Endometrial microvascular endothelial cells (primary cell): ENCODE measurements around the gene SLCO3A1. TPM values are rescaled to one million over a fixed set of nuclear protein-coding genes. Genes with fewer than 3 reads are reported as not detected.

Source experiments
- in situ Hi-C: cut with HindIII; loops from 2 replicates; pipeline ENCODE4 v1.10.0; 2017; ENCODE audit warnings: low sequenced_read_pairs, low pct_unique_long_range_greater_than_20kb; ENCODE audit errors: inconsistent ontology term
- total RNA-seq: library from RNA; depleted of rRNA; stranded (reverse); fragments of >200 nt; gene quantifications from one replicate; pipeline ENCODE4 v1.2.3, GENCODE V29; 2015; ENCODE audit errors: inconsistent ontology term

Gene SLCO3A1
- total RNA-seq, 1 donor from 2014 or later = 2.0 TPM

DNA sequence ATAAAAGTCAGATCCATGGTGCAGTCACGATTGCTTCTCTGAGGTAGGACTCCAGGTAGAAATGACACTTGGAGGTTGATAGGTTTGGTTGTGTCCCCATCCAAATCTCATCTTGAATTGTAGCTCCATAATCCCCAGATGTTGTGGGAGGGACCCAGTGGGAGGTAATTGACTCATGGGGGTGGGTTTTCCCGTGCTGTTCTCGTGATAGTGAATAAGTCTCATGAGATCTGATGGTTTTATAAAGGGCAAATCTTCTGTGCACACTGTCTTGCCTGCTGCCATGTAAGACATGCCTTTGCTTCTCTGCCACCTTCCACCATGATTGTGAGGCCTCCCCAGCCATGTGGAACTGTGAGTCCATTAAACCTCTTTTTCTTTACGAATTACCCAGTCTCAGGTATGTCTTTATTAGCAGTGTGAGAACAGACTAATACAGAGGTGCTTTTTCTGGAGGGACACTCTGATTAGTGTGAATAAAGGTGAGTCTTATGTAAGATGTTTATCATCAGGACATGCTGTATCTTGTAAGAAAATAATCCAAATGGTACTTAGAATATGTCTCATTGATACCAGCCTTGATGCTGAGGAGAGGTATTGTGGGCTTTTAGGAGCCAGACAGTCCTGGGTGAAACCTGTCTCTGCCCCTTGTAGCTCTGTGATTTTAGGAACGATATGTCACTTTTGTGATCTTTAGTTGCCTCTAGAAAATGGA lies 43.0 kb downstream of the SLCO3A1 start:
- in situ Hi-C loops = no loop called here

GRCh38 chr15:91897585-91898372 lies 44.3 kb downstream of the SLCO3A1 start:
- in situ Hi-C loops = no loop called here

GRCh38 chr15:91898843-91899242 lies 45.3 kb downstream of the SLCO3A1 start:
- in situ Hi-C loops = no loop called here

DNA sequence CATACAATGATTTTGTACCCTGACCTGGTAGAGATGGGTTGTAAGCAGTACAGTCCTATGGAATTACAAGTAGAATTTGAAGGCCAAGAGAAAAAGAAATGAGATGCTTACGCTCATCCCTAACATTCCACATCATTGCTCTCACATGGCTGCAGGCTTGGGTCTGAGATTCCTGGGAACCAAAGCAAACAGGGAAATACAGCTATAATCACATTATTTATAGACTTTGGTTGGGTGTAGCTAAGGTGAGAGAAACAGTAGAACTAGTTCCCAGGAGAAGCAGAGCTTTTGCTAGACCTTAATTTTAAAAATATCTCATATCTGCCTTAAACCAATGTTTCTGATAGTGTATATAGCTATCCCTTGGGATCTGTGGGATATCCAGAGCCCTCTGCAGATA lies 51.4 kb downstream of the SLCO3A1 start:
- in situ Hi-C loops = no loop called here

GRCh38 chr15:91908391-91908790 lies 54.9 kb downstream of the SLCO3A1 start:
- in situ Hi-C loops = no loop called here

DNA sequence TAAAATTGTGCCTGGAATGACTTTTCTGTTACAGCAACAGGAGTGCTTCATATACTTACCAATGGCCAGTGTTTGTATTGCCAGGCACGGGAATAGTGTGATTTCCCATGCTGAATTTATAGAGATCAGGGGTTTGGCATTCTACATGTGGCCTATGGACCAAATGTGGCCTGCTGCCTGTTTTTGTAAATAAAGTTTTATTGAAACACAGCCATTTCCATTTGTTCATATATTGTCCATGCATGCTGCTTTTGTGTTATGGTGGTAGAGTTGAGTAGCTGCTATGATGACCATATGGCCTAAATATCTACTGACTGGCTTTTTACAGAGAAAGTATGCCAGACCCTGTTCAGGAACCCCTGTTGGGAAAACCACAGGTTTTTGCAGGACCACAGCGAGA lies 55.6 kb downstream of the SLCO3A1 start:
- in situ Hi-C loops = no loop called here

DNA sequence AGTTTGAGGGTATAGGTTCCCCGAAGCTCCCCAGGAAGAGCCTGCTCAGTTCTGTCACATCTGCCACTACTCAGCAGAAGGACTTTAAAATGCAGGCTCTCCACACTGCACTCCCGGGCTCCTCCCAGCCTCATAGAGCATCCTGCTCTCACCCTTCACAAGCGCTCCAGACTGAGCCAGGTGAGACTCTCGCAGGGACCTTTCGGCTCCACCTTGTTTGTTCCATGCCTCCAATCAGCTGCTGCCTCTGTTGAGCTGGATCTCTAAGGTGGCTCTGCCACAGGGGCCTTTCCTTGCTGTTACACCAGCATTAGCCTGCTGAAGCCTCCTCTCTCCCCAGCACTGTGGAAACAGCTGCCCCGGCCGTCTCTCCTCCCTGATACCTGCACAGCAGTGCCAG lies 56.1 kb downstream of the SLCO3A1 start:
- in situ Hi-C loops = no loop called here

- in situ Hi-C loops = no loop called here
Measured at GRCh38 chr15:91911844-91912243, 58.3 kb downstream of the SLCO3A1 start.

DNA sequence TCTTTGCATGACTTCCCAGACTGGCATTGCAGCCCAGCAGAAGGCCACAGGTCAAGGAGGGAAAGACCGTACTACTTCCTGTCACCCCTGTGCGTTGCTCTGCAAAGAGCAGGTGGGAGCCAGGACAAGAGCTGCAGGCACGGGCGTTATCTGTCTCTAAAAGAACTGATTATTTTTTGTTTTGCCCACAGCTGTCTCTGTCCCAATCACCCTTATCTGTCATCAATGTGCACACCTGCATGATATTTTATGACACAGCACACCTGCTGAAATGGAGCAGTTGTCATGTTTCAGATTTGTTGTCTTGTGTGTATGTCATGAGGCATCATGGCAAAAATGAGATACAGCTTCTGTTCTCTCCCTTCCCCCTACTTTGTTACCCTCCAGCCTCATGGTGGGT lies 58.8 kb downstream of the SLCO3A1 start:
- in situ Hi-C loops = no loop called here

DNA sequence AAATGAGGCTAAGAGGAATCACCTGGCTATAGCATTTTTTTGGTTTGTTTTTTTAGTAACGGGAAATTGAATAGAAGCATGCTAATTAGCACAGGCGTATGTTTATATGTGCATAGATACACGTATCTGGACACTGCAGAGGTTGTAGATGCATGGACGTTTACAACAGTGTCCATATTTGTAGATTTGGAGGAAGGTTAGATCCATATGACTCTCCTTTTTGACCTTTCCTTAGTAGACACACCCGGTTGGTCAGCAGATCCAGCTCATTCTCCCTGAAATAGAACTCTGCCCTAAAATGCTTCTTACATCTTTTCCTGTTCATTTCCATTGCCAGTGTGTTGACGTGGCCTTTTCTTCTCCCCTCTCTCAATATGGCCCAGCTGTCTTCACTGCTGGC lies 60.1 kb downstream of the SLCO3A1 start:
- in situ Hi-C loops = no loop called here

- in situ Hi-C loops = no loop called here
Measured at GRCh38 chr15:91915576-91915975, 62.1 kb downstream of the SLCO3A1 start.

- in situ Hi-C loops = no loop called here
Measured at GRCh38 chr15:91916051-91916450, 62.5 kb downstream of the SLCO3A1 start.

GRCh38 chr15:91917686-91918360 lies 64.3 kb downstream of the SLCO3A1 start:
- in situ Hi-C loops = no loop called here

GRCh38 chr15:91919014-91919534 lies 65.6 kb downstream of the SLCO3A1 start:
- in situ Hi-C loops = no loop called here

DNA sequence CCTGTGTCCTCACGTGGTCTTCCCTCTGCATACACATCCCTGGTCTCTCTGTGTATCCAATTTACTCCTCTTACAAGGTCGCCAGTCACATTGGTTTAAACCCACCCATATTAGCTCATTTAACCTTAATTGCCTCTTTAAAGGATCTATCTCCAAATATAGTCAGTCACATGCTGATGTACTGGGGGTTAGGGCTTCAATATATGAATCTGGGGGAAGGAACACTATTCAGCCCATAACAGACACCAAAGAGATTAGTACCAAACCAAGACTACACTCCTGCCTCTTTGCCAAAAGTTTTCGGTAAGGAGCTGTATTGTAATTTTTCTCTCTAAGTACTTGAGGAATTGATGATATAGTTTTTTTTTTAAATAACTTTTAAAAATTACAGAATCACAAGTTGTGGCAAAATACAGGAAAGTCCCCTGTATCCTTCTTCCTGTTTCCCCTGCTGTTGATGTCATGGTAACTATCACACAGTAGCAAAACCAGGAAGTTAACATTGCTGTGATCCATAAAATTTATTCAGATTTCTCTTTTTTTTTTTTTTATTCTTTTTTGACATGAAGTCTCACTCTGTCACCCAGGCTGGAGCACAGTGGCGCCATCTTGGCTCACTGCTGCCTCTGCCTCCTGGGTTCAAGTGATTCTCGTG lies 67.8 kb downstream of the SLCO3A1 start:
- in situ Hi-C loops = no loop called here

GRCh38 chr15:91921843-91922198 lies 68.3 kb downstream of the SLCO3A1 start:
- in situ Hi-C loops = no loop called here

GRCh38 chr15:91922646-91923547 lies 69.4 kb downstream of the SLCO3A1 start:
- in situ Hi-C loops = no loop called here

- in situ Hi-C loops = no loop called here
Measured at GRCh38 chr15:91924183-91924582, 70.7 kb downstream of the SLCO3A1 start.
